Left colon (tissue), 2 donors: ENCODE results near the gene CBFB. TPM values are rescaled to one million over a fixed set of nuclear protein-coding genes. Genes with fewer than 3 reads are reported as not detected.

Experiments
- ATAC-seq: fragments of 200-7000 bp; cut with Tn5 transposase; one replicate; pipeline ENCODE4 v1.9.1; 2020; ENCODE audit warnings: mild to moderate bottlenecking, moderate library complexity
- DNase-seq, 2 donors: peaks; one replicate each; pipeline ENCODE4 v3.0.0-alpha.2; 2020
- intact Hi-C, 2 donors: fragments of 100-400 bp; cut with DNase I in 1 of 2; cut with micrococcal nuclease in 1 of 2; formaldehyde crosslinking; loops; one replicate each; pipeline versions ENCODE4 v1.11.2 to v1.14.0; 2022; cut with DNase I, micrococcal nuclease
- total RNA-seq, 2 donors: library from RNA; stranded (reverse); fragmentation: NEBNext Ultra II Directional; extraction: Animal tissue kit (Norgen Biotek cat#: 25700); gene quantifications; one replicate each; pipeline ENCODE4 v1.2.1, GENCODE V29; 2021
- donor health status: DM: no; HTN: no; CAD: no.
- donor health status: DM: yes; HTN: yes; CAD: no.

The CBFB gene
- total RNA-seq, 2 donors from 2014 or later = 25.8 to 27.0 TPM

- intact Hi-C loops = no loop called here
- DNase-seq (no peak), ATAC-seq (no peak)
These were observed 119.3 kb downstream of the CBFB start for GRCh38 chr16:67148221-67148620.

GRCh38 chr16:67148656-67149275, 119.8 kb downstream of the CBFB start:
- ATAC-seq = no peak
- DNase-seq = no peak
- intact Hi-C loops = no loop called here

- DNase-seq = no peak
- intact Hi-C loops = loop anchor here in 1 of 2 donors (10.0 kb wide), 1 partner anchor 175 kb away; no protein-coding TSS in a partner anchor
- no peak for ATAC-seq
These were observed 120.5 kb downstream of the CBFB start for GRCh38 chr16:67149276-67150046.

GRCh38 chr16:67150047-67150832, 121.3 kb downstream of the CBFB start:
- DNase-seq (peak in 1 of 2 donors; percentile 49), ATAC-seq (peak; percentile 53)
- intact Hi-C loops = loop anchor here in 1 of 2 donors (10.0 kb wide), 1 partner anchor 175 kb away; no protein-coding TSS in a partner anchor

Other genes with a start within 250 kb of the CBFB start
- under 1 TPM in 1 of 2 donors, not detected in 1; 0.11 TPM for gene TERB1, start 227.6 kb upstream of the CBFB start, total RNA-seq
- gene NAE1, start 198.2 kb upstream of the CBFB start, total RNA-seq = 10 to 100 TPM; 45.7 to 53.2 TPM
- 100 to 1,000 TPM; 157 to 205 TPM for gene CA7, start 184.7 kb upstream of the CBFB start, total RNA-seq
- gene PDP2, start 148.6 kb upstream of the CBFB start, total RNA-seq = 10 to 100 TPM; 16.7 to 28.6 TPM
- 1 to 10 TPM in 1 of 2 donors, under 1 TPM in 1; 0.75 to 2.2 TPM for gene CDH16, start 110.3 kb upstream of the CBFB start, total RNA-seq
- gene RRAD, start 103.6 kb upstream of the CBFB start, total RNA-seq = 1 to 10 TPM; 3.9 to 4.4 TPM
- 100 to 1,000 TPM in 1 of 2 donors, 10 to 100 TPM in 1; 82.7 to 109 TPM for gene CIAO2B, start 94.7 kb upstream of the CBFB start, total RNA-seq
- gene CES2, start 93.6 kb upstream of the CBFB start, total RNA-seq = 100 to 1,000 TPM; 566 to 624 TPM
- gene CES3, start 67.9 kb upstream of the CBFB start, total RNA-seq = 100 to 1,000 TPM; 201 to 203 TPM
- gene CES4A, start 40.6 kb upstream of the CBFB start, total RNA-seq = 10 to 100 TPM in 1 of 2 donors, 1 to 10 TPM in 1; 6.6 to 12.1 TPM
- gene PHAF1, start 80.8 kb downstream of the CBFB start, total RNA-seq = 10 to 100 TPM; 11.3 to 13.9 TPM
- gene B3GNT9, start 121.8 kb downstream of the CBFB start, total RNA-seq = 1 to 10 TPM; 2.9 to 4.3 TPM
- gene TRADD, start 130.8 kb downstream of the CBFB start, total RNA-seq = 10 to 100 TPM; 25.5 to 27.4 TPM
- gene FBXL8, start 130.8 kb downstream of the CBFB start, total RNA-seq = 10 to 100 TPM; 20.2 to 23.0 TPM
- gene HSF4, start 135.6 kb downstream of the CBFB start, total RNA-seq = 10 to 100 TPM; 36.5 to 39.2 TPM
- gene NOL3, start 141.4 kb downstream of the CBFB start, total RNA-seq = 10 to 100 TPM; 23.1 to 30.2 TPM
- gene MATCAP1, start 154.8 kb downstream of the CBFB start, total RNA-seq = 10 to 100 TPM; 21.9 to 30.8 TPM
- 1 to 10 TPM; 2.3 to 5.9 TPM for gene EXOC3L1, start 161.0 kb downstream of the CBFB start, total RNA-seq
- 10 to 100 TPM; 59.1 to 81.4 TPM for gene E2F4, start 163.0 kb downstream of the CBFB start, total RNA-seq
- gene ELMO3, start 170.0 kb downstream of the CBFB start, total RNA-seq = 10 to 100 TPM; 58.1 to 60.5 TPM
- 10 to 100 TPM; 40.7 to 42.0 TPM for gene TMEM208, start 198.0 kb downstream of the CBFB start, total RNA-seq
- gene FHOD1, start 218.3 kb downstream of the CBFB start, total RNA-seq = 10 to 100 TPM; 29.7 to 42.7 TPM
- 1 to 10 TPM in 1 of 2 donors, under 1 TPM in 1; 0.61 to 1.3 TPM for gene SLC9A5, start 219.8 kb downstream of the CBFB start, total RNA-seq